Kidney (tissue), 14 donors: ENCODE data around the gene INTS1. TPM values are rescaled to one million over a fixed set of nuclear protein-coding genes. Genes with fewer than 3 reads are reported as not detected.

ENCODE experiments used
- DNase-seq, 5 donors: peaks; one replicate each; pipeline ENCODE4 v3.0.0-alpha.2; 2013 to 2020
- FAIRE-seq: peaks from 2 replicates; lab custom pipeline; 2012; peaks lifted over from hg19 to GRCh38; lab: Jason Lieb, UNC
- H3K27ac ChIP-seq, 2 donors: one replicate each; pipeline ENCODE4 v1.7.0; 2013; ENCODE audit warnings: low read depth in 2 of 2, low read length in 2 of 2, inconsistent platforms in 1 of 2
- H3K27me3 ChIP-seq: one replicate; pipeline ENCODE4 v1.7.1; 2013; ENCODE audit warnings: low read length, inconsistent platforms; ENCODE audit not compliant: control insufficient read depth, insufficient read depth
- H3K36me3 ChIP-seq, 3 donors: one replicate each; pipeline versions ENCODE4 v1.7.0 to v1.7.1; 2013; ENCODE audit warnings: low read length in 3 of 3, control low read depth in 1 of 3, inconsistent platforms in 1 of 3; ENCODE audit not compliant: insufficient read depth in 3 of 3, control insufficient read depth in 2 of 3
- H3K4me1 ChIP-seq, 3 donors: one replicate each; pipeline versions ENCODE4 v1.7.0 to v1.7.1; 2013; ENCODE audit warnings: low read length in 3 of 3, inconsistent platforms in 1 of 3, low read depth in 1 of 3; ENCODE audit not compliant: control insufficient read depth in 2 of 3, insufficient read depth in 2 of 3
- H3K4me3 ChIP-seq, 3 donors: one replicate each; pipeline versions ENCODE4 v1.7.0 to v1.8.1; 2013; ENCODE audit warnings: low read length in 3 of 3, control low read depth in 1 of 3, inconsistent platforms in 1 of 3
- H3K9ac ChIP-seq, 3 donors: one replicate each; pipeline versions ENCODE4 v1.7.0 to v1.7.1; 2013; ENCODE audit warnings: low read length in 3 of 3, control low read depth in 1 of 3, inconsistent platforms in 1 of 3
- H3K9me3 ChIP-seq, 3 donors: one replicate each; pipeline versions ENCODE4 v1.7.0 to v1.7.1; 2013; ENCODE audit warnings: low read length in 3 of 3, control low read depth in 1 of 3, inconsistent platforms in 1 of 3; ENCODE audit not compliant: control insufficient read depth in 2 of 3, insufficient read depth in 1 of 3
- intact Hi-C: fragments of 100-400 bp; cut with DNase I; formaldehyde crosslinking; loops from one replicate; pipeline ENCODE4 v1.11.1; 2022
- polyA plus RNA-seq: library from polyadenylated mRNA; stranded (reverse); fragments of 350-450 nt; fragmentation: Illumina TruSeq; extraction: RNeasy Lipid Tissue Mini Kit (QIAGEN cat#74804); gene quantifications from one replicate; pipeline ENCODE4 v1.2.3, GENCODE V29; 2014; ENCODE audit warnings: low read depth, low replicate concordance; ENCODE audit not compliant: insufficient read depth
- total RNA-seq: library from RNA; stranded (reverse); fragmentation: NEBNext Ultra II Directional; extraction: Animal tissue kit (Norgen Biotek cat#: 25700); gene quantifications from one replicate; pipeline ENCODE4 v1.2.1, GENCODE V29; 2021
- TF ChIP-seq, protein P1 (sequence below): IDR thresholded peaks from 3 replicates; pipeline ENCODE4 v1.5.1; 2012; ENCODE audit warnings: mild to moderate bottlenecking, moderate library complexity, borderline replicate concordance; ENCODE audit not compliant: insufficient read depth; ENCODE audit errors: extremely low read depth
- donor health status: control.
- donor health status: control.
- donor health status: control.
- donor health status: control.
- donor health status: control.
- donor health status: DM: yes; HTN: yes; CAD: no.
- donor health status: Normal renal cell carcinoma (clear cell type).

Gene INTS1
- total and polyA plus RNA-seq, 2 donors from 2014 or later, result 62.8 to 91.3 TPM

DNA sequence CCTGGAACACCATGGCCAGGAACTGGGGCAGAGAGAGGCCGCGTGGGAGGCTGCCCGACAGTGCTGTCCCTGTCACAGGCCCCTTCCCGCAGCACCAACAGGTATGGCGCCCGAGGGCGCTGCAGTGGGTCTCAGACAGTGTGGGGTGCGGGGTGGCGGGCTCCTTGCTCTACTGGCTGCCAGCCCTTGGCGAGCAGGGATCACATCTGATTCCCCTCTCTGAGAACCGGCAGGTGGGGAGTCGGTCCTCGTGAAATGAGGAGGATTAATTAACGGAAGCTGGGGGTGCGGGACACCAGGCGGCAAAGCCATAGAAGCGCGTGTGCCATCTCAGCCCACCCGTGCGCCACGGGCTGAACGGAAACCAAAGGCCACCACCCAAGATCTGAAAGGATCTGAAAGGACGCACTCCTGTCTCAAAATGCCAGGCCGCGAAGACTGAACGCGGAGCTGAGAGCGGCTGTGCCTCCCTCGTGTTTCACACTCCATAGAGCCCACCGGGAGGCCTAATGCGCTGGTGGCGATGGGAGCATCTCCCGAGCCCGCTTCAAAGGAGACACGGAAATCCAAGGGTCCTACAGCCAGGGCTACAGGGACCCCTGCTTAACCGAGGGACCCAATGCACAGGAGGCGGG, 6.8 kb downstream of the INTS1 start:
- Histone ChIP-seq H3K27me3 (no peaks in the 10 kb centered on the region), H3K4me1 (no peaks in the 10 kb centered on the region), H3K9me3 (no peaks in the 10 kb centered on the region), H3K9ac (no peak overlapping the region), H3K36me3 (peaks cover 0 to 14% (median 5%) of the 10 kb centered on the region in 3 donors), H3K27ac (no peak overlapping the region), H3K4me3 (no peak overlapping the region)
- TF ChIP-seq, protein P1, sequence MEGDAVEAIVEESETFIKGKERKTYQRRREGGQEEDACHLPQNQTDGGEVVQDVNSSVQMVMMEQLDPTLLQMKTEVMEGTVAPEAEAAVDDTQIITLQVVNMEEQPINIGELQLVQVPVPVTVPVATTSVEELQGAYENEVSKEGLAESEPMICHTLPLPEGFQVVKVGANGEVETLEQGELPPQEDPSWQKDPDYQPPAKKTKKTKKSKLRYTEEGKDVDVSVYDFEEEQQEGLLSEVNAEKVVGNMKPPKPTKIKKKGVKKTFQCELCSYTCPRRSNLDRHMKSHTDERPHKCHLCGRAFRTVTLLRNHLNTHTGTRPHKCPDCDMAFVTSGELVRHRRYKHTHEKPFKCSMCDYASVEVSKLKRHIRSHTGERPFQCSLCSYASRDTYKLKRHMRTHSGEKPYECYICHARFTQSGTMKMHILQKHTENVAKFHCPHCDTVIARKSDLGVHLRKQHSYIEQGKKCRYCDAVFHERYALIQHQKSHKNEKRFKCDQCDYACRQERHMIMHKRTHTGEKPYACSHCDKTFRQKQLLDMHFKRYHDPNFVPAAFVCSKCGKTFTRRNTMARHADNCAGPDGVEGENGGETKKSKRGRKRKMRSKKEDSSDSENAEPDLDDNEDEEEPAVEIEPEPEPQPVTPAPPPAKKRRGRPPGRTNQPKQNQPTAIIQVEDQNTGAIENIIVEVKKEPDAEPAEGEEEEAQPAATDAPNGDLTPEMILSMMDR, result no peak
- DNase-seq, result peak in 1 of 5 donors; percentile 61
- no peak for FAIRE-seq
- intact Hi-C loops, result no loop called here

DNA sequence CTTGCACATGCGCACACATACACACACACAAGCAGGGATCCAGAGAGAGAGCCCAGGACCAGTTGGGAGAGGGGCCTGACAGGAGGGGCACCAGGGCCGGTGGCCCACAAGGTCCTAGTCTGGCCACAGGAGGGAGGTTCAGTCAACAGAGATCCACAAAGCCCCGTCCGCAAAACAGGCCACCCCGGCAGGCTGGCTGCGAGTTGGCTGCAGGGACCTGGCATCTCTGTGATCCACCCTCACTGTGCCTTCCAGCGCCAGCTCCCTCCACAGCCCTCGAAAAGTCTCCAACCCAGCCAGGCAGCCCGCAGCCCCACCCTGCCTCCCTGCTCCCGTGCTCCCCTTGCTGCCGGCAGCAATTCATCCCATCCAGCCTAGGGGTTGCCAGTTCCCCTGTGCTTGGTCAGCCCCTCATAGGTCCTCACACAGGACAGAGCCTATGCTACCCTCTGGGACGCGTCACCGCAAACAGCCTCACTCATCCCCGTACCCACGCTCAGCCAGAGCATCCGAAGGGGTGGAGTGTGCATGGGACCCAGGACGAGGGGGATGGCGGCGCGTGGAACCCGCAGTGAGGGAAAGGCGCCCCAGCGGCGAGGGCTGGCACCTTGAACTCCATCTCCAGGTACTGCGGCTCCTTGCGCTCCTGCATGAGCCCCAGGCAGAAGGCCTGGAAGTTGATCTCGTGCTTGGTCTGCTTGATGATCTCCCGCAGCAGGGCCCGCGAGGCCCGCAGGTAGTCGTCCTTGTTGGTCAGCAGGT, 7.5 kb downstream of the INTS1 start:
- Histone ChIP-seq H3K4me1 (no peaks in the 10 kb centered on the region), H3K27ac (no peak overlapping the region), H3K9me3 (no peaks in the 10 kb centered on the region), H3K36me3 (peaks cover 0 to 10% (median 5%) of the 10 kb centered on the region in 3 donors), H3K27me3 (no peaks in the 10 kb centered on the region), H3K4me3 (no peak overlapping the region), H3K9ac (no peak overlapping the region)
- FAIRE-seq (no peak), DNase-seq (peak in 1 of 5 donors; percentile 71)
- TF ChIP-seq, protein P1, result no peak
- intact Hi-C loops, result no loop called here

DNA sequence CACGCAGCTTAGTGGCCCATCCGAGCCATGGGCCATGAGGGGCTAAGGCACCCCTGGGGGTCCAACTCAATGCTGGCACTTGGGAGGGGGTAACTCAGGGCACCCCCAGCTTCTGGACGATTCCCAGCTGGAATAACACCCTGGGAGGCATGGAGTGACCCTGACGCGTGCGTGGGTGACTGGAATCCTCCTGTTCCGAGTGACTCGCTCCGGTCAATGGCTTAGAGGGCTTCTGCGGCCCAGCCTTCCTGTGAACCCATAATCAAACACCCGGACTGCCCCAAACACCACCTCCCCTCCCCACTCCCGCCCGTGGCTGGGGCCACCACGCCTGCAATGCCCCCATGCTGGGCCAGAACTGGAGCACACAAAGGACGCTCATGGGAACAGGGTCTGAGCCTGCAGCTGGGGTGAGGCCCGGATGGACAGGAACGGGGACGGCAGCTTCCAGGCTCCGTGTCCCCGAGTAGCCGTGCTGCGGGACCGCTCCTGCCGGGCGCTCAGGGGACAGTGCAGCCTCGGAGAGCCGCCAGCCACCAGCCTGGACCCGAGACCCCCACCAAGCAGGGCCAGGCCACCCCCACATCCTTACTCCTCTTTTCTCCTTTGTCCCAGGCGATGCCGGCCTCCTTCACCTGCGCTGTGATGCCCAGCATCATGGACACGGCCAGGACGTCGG, 8.5 kb downstream of the INTS1 start:
- FAIRE-seq, result no peak
- no peaks in the 10 kb centered on the region for H3K9me3 ChIP-seq
- intact Hi-C loops, result no loop called here
- H3K9ac ChIP-seq, result no peak overlapping the region
- no peaks in the 10 kb centered on the region for H3K4me1 ChIP-seq
- peak in 1 of 5 donors; percentile 54 for DNase-seq
- peaks cover 0 to 12% (median 7%) of the 10 kb centered on the region in 3 donors for H3K36me3 ChIP-seq
- H3K4me3 ChIP-seq, result no peak overlapping the region
- H3K27me3 ChIP-seq, result no peaks in the 10 kb centered on the region
- TF ChIP-seq, protein P1, result no peak
- H3K27ac ChIP-seq, result no peak overlapping the region
